K562 (cell line): ENCODE data around the gene ZC3H11A. TPM values are rescaled to one million over a fixed set of nuclear protein-coding genes. Genes with fewer than 3 reads are reported as not detected.

ENCODE experiments used
- ATAC-seq: fragments of 200-7000 bp; cut with Tn5 transposase; 3 replicates; pipeline ENCODE4 v1.9.1; 2020; ENCODE audit warnings: moderate library complexity
- BruUV-seq: library from RNA; stranded (reverse); fragments of 400-500 nt; replicated peaks from 2 replicates; lab custom pipeline; 2021; lab: Mats Ljungman, UMichigan
- CTCF ChIA-PET: fragments of 300-600 bp; formaldehyde crosslinking; extraction: SDS; loops from one replicate; lab custom pipeline; 2021; ENCODE audit warnings: low intra/inter-chr PET ratio; lab: Yijun Ruan, JAX
- POLR2A ChIA-PET: fragments of 300-600, 350-650 bp; sonication (Branson Sonifier 250); formaldehyde crosslinking; extraction: SDS; loops from one replicate; lab custom pipeline; 2021; ENCODE audit warnings: antibody characterized with exemption, inconsistent platforms; lab: Yijun Ruan, JAX
- DNase-seq, 4 experiments: peaks; one replicate each; pipeline versions ENCODE4 v3.0.0 to v3.0.0-alpha.2; 2011 to 2018; ENCODE audit warnings: low spot score in 3 of 4, mixed read lengths in 3 of 4; ENCODE audit errors: extremely low read depth in 1 of 4
- FAIRE-seq: peaks from 2 replicates; lab custom pipeline; 2011; peaks lifted over from hg19 to GRCh38; lab: Jason Lieb, UNC
- H2AFZ ChIP-seq: 2 replicates; pipeline ENCODE4 v1.6.0; 2011; ENCODE audit warnings: low read depth, low read length, control low read depth, inconsistent platforms
- H3K27ac ChIP-seq: fragments of 200-600 bp; 3 replicates; pipeline ENCODE4 v1.8.0; 2011; ENCODE audit warnings: low read depth, mild to moderate bottlenecking, control low read depth, inconsistent platforms, low read length, moderate library complexity, mixed read lengths; ENCODE audit errors: extremely low read depth
- H3K27me3 ChIP-seq, 2 experiments: fragments of 300-600 bp in 1 of 2; 2 replicates in 1 of 2; 3 replicates in 1 of 2; pipeline versions ENCODE4 v1.6.0 to v1.8.0; 2011; ENCODE audit warnings: inconsistent platforms in 2 of 2, low read length in 2 of 2, mild to moderate bottlenecking in 1 of 2, mixed read lengths in 1 of 2, moderate library complexity in 1 of 2; ENCODE audit not compliant: control insufficient read depth in 2 of 2, insufficient read depth in 2 of 2
- H3K36me3 ChIP-seq: fragments of 300-600 bp; 3 replicates; pipeline ENCODE4 v1.8.0; 2011; ENCODE audit warnings: mild to moderate bottlenecking, low read length, inconsistent platforms; ENCODE audit not compliant: control insufficient read depth, insufficient read depth
- H3K4me1 ChIP-seq, 2 experiments: fragments of 200-600 bp in 1 of 2; replicated peaks in 1 of 2; 2 replicates in 1 of 2; 3 replicates in 1 of 2; pipeline versions ENCODE4 v1.5.1 to v1.8.0; 2011; ENCODE audit warnings: inconsistent platforms in 2 of 2, low read length in 2 of 2, mild to moderate bottlenecking in 1 of 2, mixed read lengths in 1 of 2, moderate library complexity in 1 of 2; ENCODE audit not compliant: control insufficient read depth in 2 of 2, insufficient read depth in 2 of 2
- H3K4me2 ChIP-seq: 2 replicates; pipeline ENCODE4 v1.6.1; 2011; ENCODE audit warnings: low read length, control low read depth, inconsistent platforms, mixed read lengths; ENCODE audit not compliant: insufficient read depth
- H3K4me3 ChIP-seq: fragments of 200-600 bp; sonication (generic), shearing (Covaris generic); 2 replicates; pipeline ENCODE4 v1.5.1; 2016; ENCODE audit warnings: control low read depth, inconsistent platforms
- H3K79me2 ChIP-seq: fragments of 200-600 bp; 3 replicates; pipeline ENCODE4 v1.8.0; 2011; ENCODE audit warnings: low read length, inconsistent platforms; ENCODE audit not compliant: control insufficient read depth, insufficient read depth
- H3K9ac ChIP-seq, 2 experiments: 2 replicates each; pipeline versions ENCODE4 v1.6.0 to v1.6.1; 2011; ENCODE audit warnings: low read depth in 2 of 2, low read length in 2 of 2, control low read depth in 1 of 2, inconsistent platforms in 1 of 2, mild to moderate bottlenecking in 1 of 2, mixed read lengths in 1 of 2; ENCODE audit not compliant: insufficient read depth in 1 of 2
- H3K9me1 ChIP-seq: one replicate; pipeline ENCODE4 v1.6.0; 2011; ENCODE audit warnings: inconsistent platforms, mild to moderate bottlenecking, low read length, moderate library complexity; ENCODE audit not compliant: control insufficient read depth, insufficient read depth
- H3K9me3 ChIP-seq: replicated peaks from 2 replicates; pipeline ENCODE4 v1.5.1; 2011; ENCODE audit warnings: low read depth, low read length, inconsistent platforms; ENCODE audit not compliant: control insufficient read depth, insufficient read depth
- H4K20me1 ChIP-seq: replicated peaks from 2 replicates; pipeline ENCODE4 v1.6.1; 2011; ENCODE audit warnings: low read length, inconsistent platforms, mixed read lengths; ENCODE audit not compliant: control insufficient read depth, insufficient read depth
- CC2D1A ChIP-seq: fragments of 450-650 bp; IDR thresholded peaks from 2 replicates; pipeline ENCODE4 v1.6.1; 2017; ENCODE audit warnings: mild to moderate bottlenecking
- ETS2 ChIP-seq: IDR thresholded peaks from 2 replicates; pipeline ENCODE4 v1.6.1; 2016; ENCODE audit warnings: borderline replicate concordance, missing genetic modification characterization, mild to moderate bottlenecking, moderate library complexity, missing compliant biosample characterization; ENCODE audit not compliant: poor library complexity, severe bottlenecking
- KLF16 ChIP-seq: IDR thresholded peaks from 2 replicates; pipeline ENCODE4 v1.6.1; 2016; ENCODE audit warnings: antibody characterized with exemption
- POLR2B ChIP-seq: fragments of 450-650 bp; IDR thresholded peaks from 2 replicates; pipeline ENCODE4 v1.6.1; 2018; ENCODE audit warnings: low read depth; ENCODE audit not compliant: partially characterized antibody
- SP2 ChIP-seq: IDR thresholded peaks from 2 replicates; pipeline ENCODE4 v1.6.1; 2011; ENCODE audit warnings: mild to moderate bottlenecking, low read depth, low read length, moderate library complexity; ENCODE audit not compliant: poor library complexity, severe bottlenecking; ENCODE audit errors: extremely low read depth
- TBL1XR1 ChIP-seq, 2 experiments: IDR thresholded peaks; 2 replicates each; pipeline ENCODE4 v1.6.1; 2012; ENCODE audit warnings: improper control_type of control experiment in 2 of 2, low read length in 2 of 2, mild to moderate bottlenecking in 1 of 2
- ZNF212 ChIP-seq: fragments of 450-650 bp; formaldehyde crosslinking; IDR thresholded peaks from 2 replicates; pipeline ENCODE4 v1.4.0; 2020; ENCODE audit warnings: mild to moderate bottlenecking
- WGBS: fragments of 100-300 bp; shearing (Covaris generic); methylation state at CpG from one replicate; pipeline ENCODE4 v1.1.6; 2016; ENCODE audit warnings: low coverage, mixed read lengths; ENCODE audit not compliant: insufficient coverage; ENCODE audit errors: missing lambda C conversion rate; 5-methylcytosine and 5-hydroxymethylcytosine counted together
- in situ Hi-C: fragments of 300-500 bp; cut with MboI; formaldehyde crosslinking; loops from 4 replicates; pipeline ENCODE4 v1.15.0; 2018; ENCODE audit warnings: inconsistent platforms, mixed read lengths
- intact Hi-C: fragments of 100-400 bp; cut with micrococcal nuclease; formaldehyde crosslinking; loops from 2 replicates; pipeline ENCODE4 v1.14.2; 2022
- polyA plus RNA-seq, 8 experiments: library from polyadenylated mRNA; depleted of rRNA in 4 of 8; stranded (reverse) in 5 of 8; unstranded in 3 of 8; fragments of >200 nt; fragmentation: Nextera tagmentation in 2 of 8; fragmentation: Illumina TruSeq in 1 of 8; extraction: Ambion mirVana in 2 of 8; extraction: Trizol in 1 of 8; gene quantifications; 2 replicates each; pipeline versions ENCODE4 v1.2.1 to v1.2.3, GENCODE V29; 2011 to 2014; ENCODE audit warnings: inconsistent platforms in 1 of 8, missing spikeins in 1 of 8
- total RNA-seq, 7 experiments: library from RNA; depleted of rRNA in 6 of 7; stranded (reverse); fragments of >200 nt in 6 of 7; fragmentation: Illumina TruSeq in 2 of 7; extraction: Trizol in 2 of 7; gene quantifications; 2 replicates each; pipeline versions ENCODE4 v1.2.1 to v1.2.3, GENCODE V29; 2011 to 2021; ENCODE audit warnings: low replicate concordance in 1 of 7
- TF ChIP-seq, protein P1 (sequence below), 2 experiments: fragments of 450-650 bp in 1 of 2; sonication (generic) in 1 of 2; formaldehyde crosslinking; conservative IDR thresholded peaks; 2 replicates each; pipeline versions ENCODE4 v1.4.0 to v1.8.1; 2020 to 2022; ENCODE audit warnings: mild to moderate bottlenecking in 1 of 2, missing genetic modification reagents in 1 of 2
- TF ChIP-seq, protein P2 (sequence below): fragments of 450-650 bp; IDR thresholded peaks from 2 replicates; pipeline ENCODE4 v1.6.1; 2017; ENCODE audit warnings: antibody characterized with exemption, mild to moderate bottlenecking
- TF ChIP-seq, protein P3 (sequence below), 2 experiments: fragments of 450-650 bp; IDR thresholded peaks; 2 replicates each; pipeline ENCODE4 v1.6.1; 2018; ENCODE audit warnings: mild to moderate bottlenecking in 2 of 2, low read depth in 1 of 2; ENCODE audit not compliant: partially characterized antibody in 2 of 2
- TF ChIP-seq, protein P4 (sequence below): fragments of 450-650 bp; formaldehyde crosslinking; conservative IDR thresholded peaks from 2 replicates; pipeline ENCODE4 v1.4.0; 2022; ENCODE audit warnings: mild to moderate bottlenecking, missing genetic modification characterization

The ZC3H11A gene
- total and polyA plus RNA-seq, 9 of the 15 experiments (the other 6 are each of a cell fraction or from before 2014, with no cell fraction given) = 34.2 to 137 (median 102) TPM

DNA sequence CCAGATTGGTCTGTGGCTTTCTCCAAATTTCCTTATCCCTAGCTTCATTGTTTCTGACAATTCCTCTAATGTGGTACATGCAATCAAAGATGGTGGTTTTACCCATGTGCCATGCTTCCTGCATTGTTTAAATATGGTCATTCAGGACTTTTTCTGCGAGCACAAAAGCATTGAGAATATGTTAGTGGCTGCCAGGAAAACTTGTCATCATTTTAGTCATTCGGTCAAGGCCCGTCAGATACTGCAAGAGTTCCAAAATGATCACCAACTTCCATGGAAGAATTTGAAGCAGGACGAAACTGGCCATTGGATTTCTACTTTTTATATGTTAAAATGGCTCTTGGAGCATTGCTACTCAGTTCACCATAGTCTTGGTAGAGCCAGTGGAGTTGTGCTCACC is 3.7 kb downstream of the ZC3H11A start:
- peaks cover 23% of the 10 kb centered on the region for H4K20me1 ChIP-seq
- H3K36me3 ChIP-seq = peaks cover 73% of the 10 kb centered on the region
- no peak overlapping the region; a peak in 1 of 4 replicates for H3K9ac ChIP-seq
- H3K4me1 ChIP-seq = peaks cover 2 to 43% of the 10 kb centered on the region in 2 experiments
- POLR2A ChIA-PET = interaction anchor here (0.8 to 1.8 kb wide), 4 partner anchors 12 to 195 kb away, joined by 3 to 6 read pairs (median 4); no protein-coding TSS in a partner anchor
- FAIRE-seq (no peak), ATAC-seq (no peak), DNase-seq (no peak)
- no TSS peak for BruUV-seq
- WGBS = 80% methylated on average over 4 of the region's 4 CpGs
- intact Hi-C loops (no loop called here), in situ Hi-C loops (no loop called here)
- 0 out of 2 replicates have a peak, but pooled peaks cover 2% of the 10 kb centered on the region for H3K9me3 ChIP-seq
- H3K79me2 ChIP-seq = peaks cover 82% of the 10 kb centered on the region
- CTCF ChIA-PET = no interaction called here
- H3K27ac ChIP-seq = no peak overlapping the region
- H3K4me3 ChIP-seq = no peak overlapping the region; the same call in 1 of the 2 replicates
- peak overlapping the region; percentile 32; the same call in 1 of the 2 replicates for H3K4me2 ChIP-seq
- H3K9me1 ChIP-seq = peaks cover 7% of the 10 kb centered on the region
- H3K27me3 ChIP-seq = no peaks in the 10 kb centered on the region
- H2AFZ ChIP-seq = no peak overlapping the region
- TF ChIP-seq SP2 (no peak), TBL1XR1 (IDR thresholded peaks at IDR 0.05; ENCODE audit: low read length in 2 of 2) (no peak), KLF16 (no peak), ZNF212 (no peak), POLR2B (no peak), ETS2 (tag) (no peak), CC2D1A (no peak)
- TF ChIP-seq, protein P1, sequence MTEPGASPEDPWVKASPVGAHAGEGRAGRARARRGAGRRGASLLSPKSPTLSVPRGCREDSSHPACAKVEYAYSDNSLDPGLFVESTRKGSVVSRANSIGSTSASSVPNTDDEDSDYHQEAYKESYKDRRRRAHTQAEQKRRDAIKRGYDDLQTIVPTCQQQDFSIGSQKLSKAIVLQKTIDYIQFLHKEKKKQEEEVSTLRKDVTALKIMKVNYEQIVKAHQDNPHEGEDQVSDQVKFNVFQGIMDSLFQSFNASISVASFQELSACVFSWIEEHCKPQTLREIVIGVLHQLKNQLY (CRISPR knock-in tag; conservative IDR thresholded peaks at IDR 0.05) = no peak
- TF ChIP-seq, protein P2, sequence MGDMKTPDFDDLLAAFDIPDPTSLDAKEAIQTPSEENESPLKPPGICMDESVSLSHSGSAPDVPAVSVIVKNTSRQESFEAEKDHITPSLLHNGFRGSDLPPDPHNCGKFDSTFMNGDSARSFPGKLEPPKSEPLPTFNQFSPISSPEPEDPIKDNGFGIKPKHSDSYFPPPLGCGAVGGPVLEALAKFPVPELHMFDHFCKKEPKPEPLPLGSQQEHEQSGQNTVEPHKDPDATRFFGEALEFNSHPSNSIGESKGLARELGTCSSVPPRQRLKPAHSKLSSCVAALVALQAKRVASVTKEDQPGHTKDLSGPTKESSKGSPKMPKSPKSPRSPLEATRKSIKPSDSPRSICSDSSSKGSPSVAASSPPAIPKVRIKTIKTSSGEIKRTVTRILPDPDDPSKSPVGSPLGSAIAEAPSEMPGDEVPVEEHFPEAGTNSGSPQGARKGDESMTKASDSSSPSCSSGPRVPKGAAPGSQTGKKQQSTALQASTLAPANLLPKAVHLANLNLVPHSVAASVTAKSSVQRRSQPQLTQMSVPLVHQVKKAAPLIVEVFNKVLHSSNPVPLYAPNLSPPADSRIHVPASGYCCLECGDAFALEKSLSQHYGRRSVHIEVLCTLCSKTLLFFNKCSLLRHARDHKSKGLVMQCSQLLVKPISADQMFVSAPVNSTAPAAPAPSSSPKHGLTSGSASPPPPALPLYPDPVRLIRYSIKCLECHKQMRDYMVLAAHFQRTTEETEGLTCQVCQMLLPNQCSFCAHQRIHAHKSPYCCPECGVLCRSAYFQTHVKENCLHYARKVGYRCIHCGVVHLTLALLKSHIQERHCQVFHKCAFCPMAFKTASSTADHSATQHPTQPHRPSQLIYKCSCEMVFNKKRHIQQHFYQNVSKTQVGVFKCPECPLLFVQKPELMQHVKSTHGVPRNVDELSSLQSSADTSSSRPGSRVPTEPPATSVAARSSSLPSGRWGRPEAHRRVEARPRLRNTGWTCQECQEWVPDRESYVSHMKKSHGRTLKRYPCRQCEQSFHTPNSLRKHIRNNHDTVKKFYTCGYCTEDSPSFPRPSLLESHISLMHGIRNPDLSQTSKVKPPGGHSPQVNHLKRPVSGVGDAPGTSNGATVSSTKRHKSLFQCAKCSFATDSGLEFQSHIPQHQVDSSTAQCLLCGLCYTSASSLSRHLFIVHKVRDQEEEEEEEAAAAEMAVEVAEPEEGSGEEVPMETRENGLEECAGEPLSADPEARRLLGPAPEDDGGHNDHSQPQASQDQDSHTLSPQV = no peak
- TF ChIP-seq, protein P3, sequence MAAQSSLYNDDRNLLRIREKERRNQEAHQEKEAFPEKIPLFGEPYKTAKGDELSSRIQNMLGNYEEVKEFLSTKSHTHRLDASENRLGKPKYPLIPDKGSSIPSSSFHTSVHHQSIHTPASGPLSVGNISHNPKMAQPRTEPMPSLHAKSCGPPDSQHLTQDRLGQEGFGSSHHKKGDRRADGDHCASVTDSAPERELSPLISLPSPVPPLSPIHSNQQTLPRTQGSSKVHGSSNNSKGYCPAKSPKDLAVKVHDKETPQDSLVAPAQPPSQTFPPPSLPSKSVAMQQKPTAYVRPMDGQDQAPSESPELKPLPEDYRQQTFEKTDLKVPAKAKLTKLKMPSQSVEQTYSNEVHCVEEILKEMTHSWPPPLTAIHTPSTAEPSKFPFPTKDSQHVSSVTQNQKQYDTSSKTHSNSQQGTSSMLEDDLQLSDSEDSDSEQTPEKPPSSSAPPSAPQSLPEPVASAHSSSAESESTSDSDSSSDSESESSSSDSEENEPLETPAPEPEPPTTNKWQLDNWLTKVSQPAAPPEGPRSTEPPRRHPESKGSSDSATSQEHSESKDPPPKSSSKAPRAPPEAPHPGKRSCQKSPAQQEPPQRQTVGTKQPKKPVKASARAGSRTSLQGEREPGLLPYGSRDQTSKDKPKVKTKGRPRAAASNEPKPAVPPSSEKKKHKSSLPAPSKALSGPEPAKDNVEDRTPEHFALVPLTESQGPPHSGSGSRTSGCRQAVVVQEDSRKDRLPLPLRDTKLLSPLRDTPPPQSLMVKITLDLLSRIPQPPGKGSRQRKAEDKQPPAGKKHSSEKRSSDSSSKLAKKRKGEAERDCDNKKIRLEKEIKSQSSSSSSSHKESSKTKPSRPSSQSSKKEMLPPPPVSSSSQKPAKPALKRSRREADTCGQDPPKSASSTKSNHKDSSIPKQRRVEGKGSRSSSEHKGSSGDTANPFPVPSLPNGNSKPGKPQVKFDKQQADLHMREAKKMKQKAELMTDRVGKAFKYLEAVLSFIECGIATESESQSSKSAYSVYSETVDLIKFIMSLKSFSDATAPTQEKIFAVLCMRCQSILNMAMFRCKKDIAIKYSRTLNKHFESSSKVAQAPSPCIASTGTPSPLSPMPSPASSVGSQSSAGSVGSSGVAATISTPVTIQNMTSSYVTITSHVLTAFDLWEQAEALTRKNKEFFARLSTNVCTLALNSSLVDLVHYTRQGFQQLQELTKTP (IDR thresholded peaks at IDR 0.05; ENCODE audit: low read depth in 1 of 2, partially characterized antibody in 2 of 2) = no peak
- TF ChIP-seq, protein P4, sequence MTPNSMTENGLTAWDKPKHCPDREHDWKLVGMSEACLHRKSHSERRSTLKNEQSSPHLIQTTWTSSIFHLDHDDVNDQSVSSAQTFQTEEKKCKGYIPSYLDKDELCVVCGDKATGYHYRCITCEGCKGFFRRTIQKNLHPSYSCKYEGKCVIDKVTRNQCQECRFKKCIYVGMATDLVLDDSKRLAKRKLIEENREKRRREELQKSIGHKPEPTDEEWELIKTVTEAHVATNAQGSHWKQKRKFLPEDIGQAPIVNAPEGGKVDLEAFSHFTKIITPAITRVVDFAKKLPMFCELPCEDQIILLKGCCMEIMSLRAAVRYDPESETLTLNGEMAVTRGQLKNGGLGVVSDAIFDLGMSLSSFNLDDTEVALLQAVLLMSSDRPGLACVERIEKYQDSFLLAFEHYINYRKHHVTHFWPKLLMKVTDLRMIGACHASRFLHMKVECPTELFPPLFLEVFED (CRISPR knock-in tag) = no peak
